GM12892 (cell line): ENCODE results near the gene ADAM15.

Experiments
- POLR2A ChIP-seq: IDR thresholded peaks from 2 replicates; pipeline ENCODE4 v1.6.1; 2011; ENCODE audit warnings: low read depth, low read length, control low read depth
- POLR2AphosphoS5 ChIP-seq: IDR thresholded peaks from 2 replicates; pipeline ENCODE4 v1.6.1; 2011; ENCODE audit warnings: low read depth, low read length, control low read depth

DNA sequence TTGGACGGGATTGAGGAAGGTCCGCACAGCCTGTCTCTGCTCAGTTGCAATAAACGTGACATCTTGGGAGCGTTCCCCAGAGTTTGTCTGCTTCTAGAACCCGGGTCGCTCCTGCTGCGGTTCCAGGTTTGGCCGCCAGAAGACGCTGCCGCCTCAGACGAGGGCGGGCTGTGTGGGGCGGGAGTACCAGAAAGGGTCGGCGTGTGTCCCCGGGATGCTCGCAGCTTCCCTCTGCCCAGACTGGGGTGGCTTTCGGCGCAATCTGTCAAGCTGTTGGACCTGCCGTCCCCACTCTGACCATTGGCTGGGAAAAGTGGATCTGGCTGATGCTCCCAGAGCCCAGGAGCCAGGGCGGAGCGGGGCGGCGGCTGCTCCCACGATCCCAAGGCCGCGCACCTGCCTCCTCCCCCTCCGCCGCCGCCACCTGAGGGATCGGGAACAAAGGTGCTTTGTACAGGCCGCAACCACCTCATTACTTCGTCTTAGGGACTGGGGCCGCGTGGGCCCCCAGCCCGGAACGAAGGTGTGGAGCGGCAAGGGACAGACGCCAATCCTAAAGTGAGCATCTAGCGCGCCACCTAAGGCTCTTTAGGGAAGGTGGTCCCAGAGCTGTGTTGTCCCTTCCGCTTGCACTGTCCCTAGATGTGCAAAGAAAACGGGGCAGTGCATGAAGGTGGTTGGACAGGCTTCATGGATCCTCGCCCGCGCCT, 11.7 kb downstream of the ADAM15 start:
- TF ChIP-seq POLR2AphosphoS5 (no peak), POLR2A (no peak)
